GM19025 (cell line): ENCODE data around the gene STARD13.

Source experiments
- ATAC-seq: cut with Tn5 transposase; IDR thresholded peaks from one replicate; pipeline ENCODE4 v1.9.1; 2021; ENCODE audit warnings: mild to moderate bottlenecking, low read depth, moderate library complexity; ENCODE audit not compliant: unreplicated experiment

The STARD13 gene

DNA sequence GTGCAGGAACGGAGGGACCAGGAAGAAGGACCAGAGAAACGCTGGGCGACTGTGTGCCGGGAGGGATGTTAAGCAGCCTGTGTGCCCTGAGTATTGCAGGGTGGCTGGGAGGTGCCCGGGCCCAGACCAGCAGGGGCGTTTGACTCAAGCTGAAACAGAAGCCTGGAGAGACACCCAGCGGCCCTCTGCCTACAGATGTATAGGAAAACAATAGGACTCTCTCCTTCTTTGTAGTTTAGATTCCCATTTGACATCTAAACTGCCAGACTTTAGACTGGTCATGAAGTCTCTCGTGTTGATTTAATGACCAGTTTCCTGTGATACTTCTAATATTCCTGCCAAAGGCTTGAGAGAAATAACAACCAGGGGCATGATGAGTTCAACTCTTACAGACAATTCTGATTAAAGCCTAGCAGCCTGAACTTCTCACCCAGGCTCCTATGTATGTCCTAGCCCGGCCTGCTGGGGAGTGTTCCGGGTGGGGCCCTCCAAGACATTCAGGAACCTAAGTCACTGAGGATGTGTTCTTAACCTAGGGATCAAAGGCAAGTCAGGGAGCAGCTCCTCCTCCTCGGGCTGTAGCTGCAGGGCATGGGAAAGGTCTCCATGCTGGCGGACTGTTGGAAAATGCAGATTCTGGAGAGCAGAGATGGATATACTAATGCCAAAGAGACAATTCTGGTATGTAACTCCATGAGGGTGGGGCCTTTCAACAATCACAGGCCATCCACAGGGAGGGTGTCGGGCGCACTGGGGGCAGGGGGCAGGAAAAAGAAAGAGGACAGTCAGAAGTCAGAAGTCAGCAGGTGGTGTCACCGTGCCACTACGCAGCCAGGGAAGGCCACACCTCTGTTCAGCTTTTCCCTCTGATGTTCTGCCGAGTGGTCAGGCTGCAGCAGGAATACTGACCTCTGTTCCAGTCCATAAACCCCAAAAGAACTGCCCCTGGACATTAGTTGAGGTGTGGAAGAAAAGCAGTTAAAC is 131.8 kb downstream of the STARD13 start:
- ATAC-seq: no peak

DNA sequence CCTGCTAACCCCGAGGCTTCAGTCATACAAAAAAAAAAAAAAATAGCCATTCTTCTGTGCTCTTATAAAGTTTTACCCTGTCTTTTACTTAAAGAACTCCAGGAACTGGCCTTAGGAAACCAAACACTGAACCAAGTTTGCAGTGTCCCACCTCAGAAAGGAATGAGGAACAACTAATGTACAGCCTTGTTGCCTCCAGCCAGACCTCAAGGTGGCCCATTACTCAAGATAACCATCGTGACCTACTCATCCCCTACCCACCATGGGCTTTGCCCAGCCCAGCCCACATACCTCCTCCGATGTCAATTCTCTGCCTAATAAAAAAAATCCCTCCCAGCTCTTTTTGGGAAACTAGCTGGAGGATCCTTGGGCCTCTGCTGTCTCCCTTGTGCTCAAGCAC is 133.2 kb downstream of the STARD13 start:
- no peak for ATAC-seq

GRCh38 chr13:33150662-33151061 is 134.9 kb downstream of the STARD13 start:
- ATAC-seq: peak; percentile 47

DNA sequence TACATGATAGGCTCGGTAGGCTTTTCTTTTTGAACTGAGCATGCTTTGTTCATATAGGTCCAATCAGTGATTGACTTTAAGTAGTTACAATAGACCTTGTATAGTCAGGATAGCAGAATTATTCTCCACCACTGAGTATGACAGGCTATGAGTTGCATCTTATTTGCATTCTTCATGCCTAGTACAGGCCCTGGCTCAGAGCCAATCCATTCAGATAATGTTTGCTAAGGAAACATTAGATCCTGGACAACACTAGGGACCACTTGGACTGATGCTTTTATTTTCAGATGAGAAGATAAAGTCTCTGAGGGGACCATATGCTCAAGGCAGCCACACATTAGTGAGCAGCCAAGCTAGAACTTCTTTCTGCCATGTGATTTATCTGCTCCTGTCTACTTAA is 135.4 kb downstream of the STARD13 start:
- ATAC-seq: peak; percentile 13

DNA sequence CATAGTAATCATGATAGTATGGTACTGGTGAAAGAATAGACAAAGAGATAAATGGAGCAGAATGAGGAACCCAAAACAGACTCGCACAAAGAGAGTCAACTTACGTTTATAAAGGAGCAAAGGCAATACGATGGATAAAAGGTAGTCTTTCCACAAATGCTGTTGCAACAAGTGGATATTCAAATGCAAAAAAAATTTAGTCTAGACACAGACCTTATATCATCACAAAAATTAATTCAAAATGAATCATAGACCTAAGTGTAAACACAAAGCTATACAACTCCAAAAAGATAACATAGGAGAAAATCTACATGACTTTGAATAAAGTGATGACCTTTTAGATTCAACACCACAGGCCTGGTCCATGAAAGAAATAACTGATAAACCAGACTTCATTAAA is 137.7 kb downstream of the STARD13 start:
- no peak for ATAC-seq

DNA sequence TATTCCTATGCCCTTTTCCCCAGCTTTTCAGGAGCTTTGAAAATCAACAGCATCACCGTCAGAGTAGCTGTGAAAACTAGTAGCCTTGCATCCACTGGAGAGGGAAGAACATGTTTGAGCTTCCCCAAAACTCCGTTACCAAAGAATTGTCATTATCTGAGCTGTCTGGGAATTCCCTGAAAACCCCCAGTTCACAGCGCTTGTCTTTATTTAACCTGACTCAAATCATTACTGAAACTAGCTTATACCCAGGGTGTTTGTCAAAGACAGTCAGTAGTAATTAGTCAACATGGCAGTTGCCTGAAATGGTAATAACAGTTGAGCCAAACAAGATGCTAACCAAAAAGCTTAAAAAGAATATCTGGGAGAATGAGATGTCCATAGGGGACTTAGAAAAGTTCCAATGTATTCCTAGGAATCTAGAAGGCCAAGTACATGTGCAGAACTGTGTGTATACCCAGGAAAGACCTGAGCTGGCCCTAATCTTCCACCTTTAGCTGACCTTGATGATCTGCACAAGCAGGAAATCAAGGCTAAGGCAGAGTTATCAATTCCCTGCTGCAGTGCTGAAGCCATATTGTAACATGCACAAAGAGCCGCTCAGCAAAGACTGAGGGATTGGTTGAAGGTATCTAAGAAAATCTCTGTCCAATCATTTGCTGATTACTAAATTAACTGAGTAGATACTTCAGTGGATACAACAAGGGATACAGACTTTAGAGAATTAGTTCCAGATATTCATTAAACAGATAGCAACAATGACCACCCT is 138.5 kb downstream of the STARD13 start:
- peak; percentile 69 for ATAC-seq

GRCh38 chr13:33145667-33146066 is 139.9 kb downstream of the STARD13 start:
- ATAC-seq: no peak

DNA sequence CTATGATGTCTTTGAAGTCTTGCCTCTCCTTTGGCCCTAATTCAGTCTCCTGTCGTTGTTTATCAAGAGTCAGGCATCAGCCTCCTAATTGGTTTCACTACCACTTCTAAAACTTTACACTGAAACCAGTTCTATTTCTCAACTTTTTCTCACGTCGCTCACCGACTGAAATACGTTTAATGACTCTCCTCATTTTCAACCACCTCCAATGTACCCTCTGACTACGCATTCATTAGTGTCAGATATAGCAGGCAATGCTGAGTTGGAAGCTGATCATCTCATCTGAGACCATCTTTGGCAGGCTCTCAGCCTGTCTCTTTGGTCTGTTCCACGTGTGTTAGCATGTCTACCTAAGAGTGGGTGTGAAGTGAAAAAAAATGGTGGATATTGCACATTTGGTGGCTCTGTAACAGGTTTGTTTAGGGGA is 141.2 kb downstream of the STARD13 start:
- ATAC-seq: no peak

GRCh38 chr13:33139780-33140535 is 145.6 kb downstream of the STARD13 start:
- no peak for ATAC-seq

- no peak for ATAC-seq
These were observed 146.4 kb downstream of the STARD13 start for GRCh38 chr13:33139184-33139583.

- ATAC-seq: no peak
These were observed 147.1 kb downstream of the STARD13 start for GRCh38 chr13:33138441-33138840.

GRCh38 chr13:33137721-33138120 is 147.8 kb downstream of the STARD13 start:
- ATAC-seq: no peak

GRCh38 chr13:33135097-33135496 is 150.5 kb downstream of the STARD13 start:
- no peak for ATAC-seq

DNA sequence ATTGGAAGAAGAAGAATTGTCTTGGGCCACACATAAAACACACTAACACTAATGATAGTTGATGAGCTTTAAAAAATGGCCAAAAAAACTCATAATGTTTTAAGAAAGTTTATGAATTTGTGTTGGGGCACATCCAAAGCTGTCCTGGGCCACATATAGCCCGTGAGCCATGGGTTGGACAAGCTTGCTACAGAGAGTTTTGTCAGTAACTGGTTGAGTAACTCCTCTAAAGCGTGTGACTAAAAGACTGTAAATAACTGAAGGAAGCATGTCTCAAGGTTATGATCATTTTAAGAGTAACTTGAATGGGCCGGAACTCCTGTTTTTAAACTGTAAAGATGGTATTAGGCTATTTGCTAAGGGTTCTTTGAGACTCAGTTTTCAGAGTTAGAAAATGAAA is 151.3 kb downstream of the STARD13 start:
- no peak for ATAC-seq

- no peak for ATAC-seq
These were observed 152.7 kb downstream of the STARD13 start for GRCh38 chr13:33132644-33133440.

GRCh38 chr13:33129886-33130285 is 155.7 kb downstream of the STARD13 start:
- ATAC-seq: no peak

DNA sequence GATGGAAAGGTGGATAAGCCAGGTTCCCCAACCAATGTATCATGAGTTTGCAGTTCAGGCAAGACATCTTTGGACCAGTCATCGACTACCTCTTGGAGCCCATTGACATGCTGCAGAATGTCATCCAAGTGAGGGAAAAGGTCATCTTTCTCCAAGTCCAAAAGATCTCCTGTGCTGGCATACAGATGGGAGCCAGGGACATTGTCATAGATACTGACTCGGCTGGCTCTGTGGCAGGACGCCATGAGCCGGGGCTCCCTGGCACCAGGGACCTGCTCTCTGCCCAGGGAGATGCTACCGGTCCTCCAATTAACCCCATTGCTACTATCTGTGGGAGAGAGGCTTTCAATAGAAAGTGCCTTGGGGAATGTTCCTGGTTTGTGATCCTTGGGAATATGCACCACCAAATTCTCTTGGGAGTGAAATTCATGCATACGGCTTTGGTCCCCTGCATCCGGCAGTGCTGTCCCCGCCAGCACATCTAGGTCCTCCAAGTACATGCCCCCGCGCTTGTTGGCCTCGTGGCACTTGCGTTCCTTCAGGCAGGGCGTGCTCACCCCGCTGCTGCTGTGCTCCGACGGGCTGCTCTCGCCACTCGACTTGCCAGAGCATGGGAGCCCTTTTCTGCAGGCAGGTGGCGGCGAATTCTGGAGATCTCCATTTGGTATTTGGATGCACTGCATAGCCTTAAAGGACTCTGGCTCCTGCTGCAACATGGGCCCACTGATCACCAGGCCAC is 156.3 kb downstream of the STARD13 start:
- no peak for ATAC-seq

- ATAC-seq: no peak
These were observed 157.4 kb downstream of the STARD13 start for GRCh38 chr13:33128134-33128533.

- ATAC-seq: no peak
These were observed 158.5 kb downstream of the STARD13 start for GRCh38 chr13:33127009-33127551.
